WTC11 (cell line): ENCODE measurements around the gene RASL11A.

Experiments
- ATF2 ChIP-seq: sonication (generic); formaldehyde crosslinking; IDR thresholded peaks from 2 replicates; pipeline ENCODE4 v1.8.1; 2022; ENCODE audit warnings: low read depth, missing genetic modification reagents, borderline replicate concordance
- CREB1 ChIP-seq: sonication (generic); formaldehyde crosslinking; IDR thresholded peaks from 2 replicates; pipeline ENCODE4 v1.8.0; 2023; ENCODE audit warnings: mild to moderate bottlenecking, missing genetic modification reagents
- CTCF ChIP-seq: fragments of 200-600 bp; IDR thresholded peaks from 2 replicates; pipeline ENCODE4 v1.8.0; 2022; ENCODE audit warnings: antibody characterized with exemption
- E2F5 ChIP-seq: sonication (generic); formaldehyde crosslinking; IDR thresholded peaks from 2 replicates; pipeline ENCODE4 v1.8.1; 2022; ENCODE audit warnings: mild to moderate bottlenecking, moderate library complexity, missing genetic modification reagents
- FOXK1 ChIP-seq: sonication (generic); formaldehyde crosslinking; IDR thresholded peaks from 2 replicates; pipeline ENCODE4 v1.8.0; 2022; ENCODE audit warnings: mild to moderate bottlenecking, moderate library complexity, missing genetic modification reagents
- HMGA2 ChIP-seq: fragments of 250-450 bp; sonication (Bioruptor Pico); IDR thresholded peaks from 2 replicates; pipeline ENCODE4 v1.4.0; 2021; ENCODE audit warnings: mild to moderate bottlenecking, moderate library complexity
- MAX ChIP-seq: sonication (generic); formaldehyde crosslinking; IDR thresholded peaks from 2 replicates; pipeline ENCODE4 v1.8.0; 2022; ENCODE audit warnings: mild to moderate bottlenecking, missing genetic modification reagents
- NFE2L1 ChIP-seq: sonication (generic); formaldehyde crosslinking; IDR thresholded peaks from 2 replicates; pipeline ENCODE4 v1.8.1; 2023; ENCODE audit warnings: missing genetic modification reagents
- SP1 ChIP-seq: sonication (generic); formaldehyde crosslinking; conservative IDR thresholded peaks from 2 replicates; pipeline ENCODE4 v1.8.1; 2022; ENCODE audit warnings: missing genetic modification reagents
- ZNF138 ChIP-seq: sonication (generic); formaldehyde crosslinking; conservative IDR thresholded peaks from 2 replicates; pipeline ENCODE4 v1.8.1; 2022; ENCODE audit warnings: mild to moderate bottlenecking, moderate library complexity, missing genetic modification reagents
- TF ChIP-seq, protein P1 (sequence below): sonication (generic); formaldehyde crosslinking; IDR thresholded peaks from 2 replicates; pipeline ENCODE4 v1.8.1; 2023; ENCODE audit warnings: mild to moderate bottlenecking, moderate library complexity, missing genetic modification reagents
- TF ChIP-seq, protein P2 (sequence below): sonication (generic); formaldehyde crosslinking; IDR thresholded peaks from 2 replicates; pipeline ENCODE4 v1.8.0; 2022; ENCODE audit warnings: missing genetic modification reagents

GRCh38 chr13:27283906-27284493 is 13.4 kb downstream of the RASL11A start:
- TF ChIP-seq MAX (no peak), ATF2 (CRISPR knock-in tag) (no peak), CTCF (no peak), SP1 (no peak), CREB1 (CRISPR knock-in tag) (no peak), E2F5 (no peak), NFE2L1 (no peak), HMGA2 (CRISPR knock-in tag) (no peak), ZNF138 (CRISPR knock-in tag) (no peak), FOXK1 (CRISPR knock-in tag) (no peak)
- TF ChIP-seq, protein P1, sequence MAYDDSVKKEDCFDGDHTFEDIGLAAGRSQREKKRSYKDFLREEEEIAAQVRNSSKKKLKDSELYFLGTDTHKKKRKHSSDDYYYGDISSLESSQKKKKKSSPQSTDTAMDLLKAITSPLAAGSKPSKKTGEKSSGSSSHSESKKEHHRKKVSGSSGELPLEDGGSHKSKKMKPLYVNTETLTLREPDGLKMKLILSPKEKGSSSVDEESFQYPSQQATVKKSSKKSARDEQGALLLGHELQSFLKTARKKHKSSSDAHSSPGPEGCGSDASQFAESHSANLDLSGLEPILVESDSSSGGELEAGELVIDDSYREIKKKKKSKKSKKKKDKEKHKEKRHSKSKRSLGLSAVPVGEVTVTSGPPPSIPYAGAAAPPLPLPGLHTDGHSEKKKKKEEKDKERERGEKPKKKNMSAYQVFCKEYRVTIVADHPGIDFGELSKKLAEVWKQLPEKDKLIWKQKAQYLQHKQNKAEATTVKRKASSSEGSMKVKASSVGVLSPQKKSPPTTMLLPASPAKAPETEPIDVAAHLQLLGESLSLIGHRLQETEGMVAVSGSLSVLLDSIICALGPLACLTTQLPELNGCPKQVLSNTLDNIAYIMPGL (CRISPR knock-in tag), result no peak
- TF ChIP-seq, protein P2, sequence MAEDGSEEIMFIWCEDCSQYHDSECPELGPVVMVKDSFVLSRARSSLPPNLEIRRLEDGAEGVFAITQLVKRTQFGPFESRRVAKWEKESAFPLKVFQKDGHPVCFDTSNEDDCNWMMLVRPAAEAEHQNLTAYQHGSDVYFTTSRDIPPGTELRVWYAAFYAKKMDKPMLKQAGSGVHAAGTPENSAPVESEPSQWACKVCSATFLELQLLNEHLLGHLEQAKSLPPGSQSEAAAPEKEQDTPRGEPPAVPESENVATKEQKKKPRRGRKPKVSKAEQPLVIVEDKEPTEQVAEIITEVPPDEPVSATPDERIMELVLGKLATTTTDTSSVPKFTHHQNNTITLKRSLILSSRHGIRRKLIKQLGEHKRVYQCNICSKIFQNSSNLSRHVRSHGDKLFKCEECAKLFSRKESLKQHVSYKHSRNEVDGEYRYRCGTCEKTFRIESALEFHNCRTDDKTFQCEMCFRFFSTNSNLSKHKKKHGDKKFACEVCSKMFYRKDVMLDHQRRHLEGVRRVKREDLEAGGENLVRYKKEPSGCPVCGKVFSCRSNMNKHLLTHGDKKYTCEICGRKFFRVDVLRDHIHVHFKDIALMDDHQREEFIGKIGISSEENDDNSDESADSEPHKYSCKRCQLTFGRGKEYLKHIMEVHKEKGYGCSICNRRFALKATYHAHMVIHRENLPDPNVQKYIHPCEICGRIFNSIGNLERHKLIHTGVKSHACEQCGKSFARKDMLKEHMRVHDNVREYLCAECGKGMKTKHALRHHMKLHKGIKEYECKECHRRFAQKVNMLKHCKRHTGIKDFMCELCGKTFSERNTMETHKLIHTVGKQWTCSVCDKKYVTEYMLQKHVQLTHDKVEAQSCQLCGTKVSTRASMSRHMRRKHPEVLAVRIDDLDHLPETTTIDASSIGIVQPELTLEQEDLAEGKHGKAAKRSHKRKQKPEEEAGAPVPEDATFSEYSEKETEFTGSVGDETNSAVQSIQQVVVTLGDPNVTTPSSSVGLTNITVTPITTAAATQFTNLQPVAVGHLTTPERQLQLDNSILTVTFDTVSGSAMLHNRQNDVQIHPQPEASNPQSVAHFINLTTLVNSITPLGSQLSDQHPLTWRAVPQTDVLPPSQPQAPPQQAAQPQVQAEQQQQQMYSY (CRISPR knock-in tag), result no peak
